HepG2 (cell line): ENCODE results near the gene PDE6C. TPM values are rescaled to one million over a fixed set of nuclear protein-coding genes. Genes with fewer than 3 reads are reported as not detected.

Source experiments
- ASH2L ChIP-seq: fragments of 300-600, 200-600 bp; sonication (generic); IDR thresholded peaks from 2 replicates; pipeline ENCODE4 v1.7.0; 2017; ENCODE audit warnings: low read depth, mild to moderate bottlenecking, moderate library complexity, mixed read lengths, low read length; ENCODE audit not compliant: insufficient read length
- FOXA1 ChIP-seq, 2 experiments: fragments of 450-650 bp in 1 of 2; sonication (generic) in 1 of 2; formaldehyde crosslinking in 1 of 2; IDR thresholded peaks; 2 replicates each; pipeline versions ENCODE4 v1.4.0 to v1.6.1; 2016 to 2020; ENCODE audit warnings: missing genetic modification reagents in 1 of 2
- FOXA3 ChIP-seq: IDR thresholded peaks from 2 replicates; pipeline ENCODE4 v1.6.1; 2016; ENCODE audit warnings: missing genetic modification reagents, missing compliant biosample characterization
- LRRFIP1 ChIP-seq: sonication (generic); formaldehyde crosslinking; conservative IDR thresholded peaks from 2 replicates; pipeline ENCODE4 v1.4.0; 2020; ENCODE audit warnings: missing genetic modification reagents
- MEF2D ChIP-seq: sonication (generic); formaldehyde crosslinking; IDR thresholded peaks from 2 replicates; pipeline ENCODE4 v1.5.1; 2020; ENCODE audit warnings: mild to moderate bottlenecking, missing genetic modification reagents
- MIXL1 ChIP-seq: IDR thresholded peaks from 2 replicates; pipeline ENCODE4 v1.6.1; 2016
- PREB ChIP-seq: sonication (generic); formaldehyde crosslinking; IDR thresholded peaks from 2 replicates; pipeline ENCODE4 v1.4.0; 2020; ENCODE audit warnings: missing genetic modification reagents
- SOX13 ChIP-seq, 3 experiments: fragments of 450-650 bp in 1 of 3; sonication (generic) in 1 of 3; formaldehyde crosslinking in 1 of 3; IDR thresholded peaks in 2 of 3; conservative IDR thresholded peaks in 1 of 3; 2 replicates each; pipeline versions ENCODE4 v1.5.0 to v1.6.1; 2016 to 2020; ENCODE audit warnings: antibody characterized with exemption in 1 of 3, mild to moderate bottlenecking in 1 of 3, missing compliant biosample characterization in 1 of 3, missing genetic modification reagents in 1 of 3, moderate library complexity in 1 of 3
- SOX6 ChIP-seq, 2 experiments: fragments of 450-650 bp in 1 of 2; sonication (generic) in 1 of 2; formaldehyde crosslinking in 1 of 2; IDR thresholded peaks; 2 replicates each; pipeline versions ENCODE4 v1.4.0 to v1.6.1; 2017 to 2020; ENCODE audit warnings: antibody characterized with exemption in 1 of 2, mild to moderate bottlenecking in 1 of 2, missing genetic modification reagents in 1 of 2
- SRSF4 ChIP-seq: fragments of 200-400 bp; formaldehyde crosslinking; IDR thresholded peaks from one replicate; pipeline ENCODE4 v1.6.1; 2018; ENCODE audit warnings: mild to moderate bottlenecking, low read depth, low read length, moderate library complexity; ENCODE audit not compliant: poor library complexity, severe bottlenecking
- ZHX2 ChIP-seq, 2 experiments: sonication (generic) in 1 of 2; formaldehyde crosslinking in 1 of 2; IDR thresholded peaks; 2 replicates each; pipeline versions ENCODE4 v1.6.1 to v1.9.0; 2014 to 2022; ENCODE audit warnings: antibody characterized with exemption in 1 of 2, borderline replicate concordance in 1 of 2, inconsistent platforms in 1 of 2, low read depth in 1 of 2, missing genetic modification reagents in 1 of 2
- ZNF281 ChIP-seq: sonication (generic); formaldehyde crosslinking; IDR thresholded peaks from 2 replicates; pipeline ENCODE4 v1.4.0; 2020; ENCODE audit warnings: missing genetic modification reagents, borderline replicate concordance
- ZNF430 ChIP-seq: sonication (generic); formaldehyde crosslinking; IDR thresholded peaks from 2 replicates; pipeline ENCODE4 v1.9.0; 2021; ENCODE audit warnings: mild to moderate bottlenecking, missing genetic modification reagents
- ZNF652 ChIP-seq: IDR thresholded peaks from 2 replicates; pipeline ENCODE4 v1.6.1; 2016; ENCODE audit warnings: low read depth, borderline replicate concordance
- polyA plus RNA-seq, 8 experiments: library from polyadenylated mRNA; depleted of rRNA in 3 of 8; stranded (reverse) in 7 of 8; unstranded in 1 of 8; fragments of >200 nt; fragmentation: Illumina TruSeq in 4 of 8; extraction: Trizol in 4 of 8; gene quantifications; 2 replicates each; pipeline versions ENCODE4 v1.2.1 to v1.2.3, GENCODE V29; 2011 to 2016; ENCODE audit warnings: low read depth in 4 of 8, missing spikeins in 1 of 8, mixed read lengths in 1 of 8; ENCODE audit not compliant: insufficient read depth in 1 of 8
- total RNA-seq, 5 experiments: library from RNA; depleted of rRNA; stranded (reverse); fragments of >200 nt; fragmentation: Illumina TruSeq; extraction: Trizol; gene quantifications; 2 replicates each; pipeline ENCODE4 v1.2.3, GENCODE V29; 2016; ENCODE audit warnings: low read depth in 1 of 5

PDE6C gene
- total and polyA plus RNA-seq, 2 of the 13 experiments (the other 11 are each of a cell fraction or from before 2014, with no cell fraction given) = 0.64 TPM; not detected in 1

- no peak for TF ChIP-seq LRRFIP1 (CRISPR knock-in tag)
- peak; percentile 78 for TF ChIP-seq MIXL1
- TF ChIP-seq SOX13 (IDR thresholded peaks at IDR 0.05) = no peak
- TF ChIP-seq SOX13 (CRISPR knock-in tag; conservative IDR thresholded peaks at IDR 0.05 in 1 of 2, IDR thresholded peaks at IDR 0.05 in 1 of 2) = peak in 1 of 2 experiments; percentile 56; a peak in 1 of 4 replicates
- 0 out of 2 replicates have a peak, but pooled peaks have one; percentile 24 for TF ChIP-seq MEF2D (CRISPR knock-in tag)
- TF ChIP-seq ZNF281 = peak; percentile 89
- no peak for TF ChIP-seq PREB (CRISPR knock-in tag)
- TF ChIP-seq ASH2L = peak; percentile 81
- peak; percentile 15; the same call in 1 of the 2 replicates for TF ChIP-seq ZNF652
- TF ChIP-seq SOX6 (IDR thresholded peaks at IDR 0.05) = no peak
- TF ChIP-seq SOX6 (CRISPR knock-in tag; IDR thresholded peaks at IDR 0.05) = peak; percentile 57; the same call in 1 of the 2 replicates
- no peak for TF ChIP-seq ZNF430 (CRISPR knock-in tag)
- TF ChIP-seq SRSF4 = no peak
- TF ChIP-seq ZHX2 (IDR thresholded peaks at IDR 0.05; ENCODE audit: low read depth) = no peak
- no peak for TF ChIP-seq ZHX2 (CRISPR knock-in tag; IDR thresholded peaks at IDR 0.05; ENCODE audit: borderline replicate concordance)
- no peak for TF ChIP-seq FOXA1 (IDR thresholded peaks at IDR 0.05)
- peak; percentile 66 for TF ChIP-seq FOXA1 (CRISPR knock-in tag; IDR thresholded peaks at IDR 0.05)
- peak; percentile 88 for TF ChIP-seq FOXA3 (CRISPR knock-in tag)
Observed at GRCh38 chr10:93672022-93672678, 59.8 kb downstream of the PDE6C start (continued).
